Stimulated activated memory B cell treated with anti-CD40 and anti-IgM and Interleukin-4, amounts not matched to agents 10 μg/mL and 1 μg/mL and 100 μg/mL, for 72 hours (primary cell): ENCODE measurements around the gene MAGI2.
A peak's percentile ranks its signal among the peaks of the same experiment; 100 is the strongest.

Experiments
- ATAC-seq: fragments of 150-1000 bp; cut with Tn5 transposase; 2 replicates; pipeline ENCODE4 v1.10.0; 2021
- H3K27ac Mint-ChIP-seq: one replicate; pipeline ENCODE4 v1.8.0; 2022; ENCODE audit warnings: mild to moderate bottlenecking, mixed read lengths
- H3K27me3 Mint-ChIP-seq: one replicate; pipeline ENCODE4 v1.8.0; 2022; ENCODE audit warnings: mixed read lengths
- H3K36me3 Mint-ChIP-seq: one replicate; pipeline ENCODE4 v1.8.0; 2022; ENCODE audit warnings: mixed read lengths
- H3K4me1 Mint-ChIP-seq: one replicate; pipeline ENCODE4 v1.8.0; 2022; ENCODE audit warnings: mixed read lengths
- H3K4me3 Mint-ChIP-seq: one replicate; pipeline ENCODE4 v1.8.0; 2022; ENCODE audit warnings: mild to moderate bottlenecking, moderate library complexity, mixed read lengths
- H3K9me3 Mint-ChIP-seq: one replicate; pipeline ENCODE4 v1.8.0; 2022; ENCODE audit warnings: mixed read lengths

Gene MAGI2

DNA sequence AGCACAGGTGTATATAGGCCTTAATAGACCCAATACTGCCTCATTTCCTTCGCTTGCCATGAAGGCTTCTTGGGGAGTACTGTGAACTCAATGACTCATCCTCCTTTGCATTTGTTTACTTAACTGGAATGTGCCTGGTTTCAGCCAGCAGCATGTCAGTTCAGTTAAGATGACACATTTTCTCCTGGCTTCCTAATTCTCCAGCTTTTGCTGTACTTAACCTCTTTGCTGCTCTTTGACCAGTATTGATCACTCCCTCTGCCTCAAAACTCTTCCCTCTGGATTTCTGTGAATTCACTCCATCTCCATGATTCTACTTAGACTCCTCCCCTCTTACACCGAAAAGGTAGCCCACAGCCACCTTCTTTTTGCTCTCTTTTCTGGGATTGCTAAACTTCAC, 135.7 kb downstream of the MAGI2 start:
- Mint-ChIP-seq H3K27me3 (no peaks in the 10 kb centered on the region), H3K4me3 (no peak overlapping the region), H3K27ac (no peak overlapping the region), H3K9me3 (peaks cover 7% of the 10 kb centered on the region), H3K4me1 (no peaks in the 10 kb centered on the region), H3K36me3 (no peaks in the 10 kb centered on the region)
- ATAC-seq = no peak

DNA sequence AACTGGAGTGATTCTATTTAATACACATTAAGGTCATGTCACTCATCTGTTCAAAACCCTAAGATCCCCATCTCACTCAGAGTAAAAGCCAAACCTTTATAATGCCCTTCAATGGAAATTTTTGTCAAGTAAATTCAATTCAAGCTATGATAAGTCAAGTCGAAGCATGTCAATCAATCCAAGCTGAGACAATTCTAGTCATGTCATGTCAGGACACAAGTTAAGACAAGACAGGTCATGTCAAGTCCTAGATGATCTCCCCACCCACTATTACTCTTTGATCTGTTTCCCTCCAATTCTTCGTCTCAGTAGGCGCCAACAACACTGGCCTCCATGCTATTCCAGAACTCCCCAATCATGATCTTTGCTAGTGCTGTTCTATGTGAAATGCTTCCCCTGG, 141.4 kb downstream of the MAGI2 start:
- H3K9me3 Mint-ChIP-seq = peaks cover 3% of the 10 kb centered on the region
- no peaks in the 10 kb centered on the region for H3K4me1 Mint-ChIP-seq
- H3K36me3 Mint-ChIP-seq = no peaks in the 10 kb centered on the region
- H3K4me3 Mint-ChIP-seq = no peak overlapping the region
- no peak for ATAC-seq
- H3K27me3 Mint-ChIP-seq = no peaks in the 10 kb centered on the region
- H3K27ac Mint-ChIP-seq = no peak overlapping the region

DNA sequence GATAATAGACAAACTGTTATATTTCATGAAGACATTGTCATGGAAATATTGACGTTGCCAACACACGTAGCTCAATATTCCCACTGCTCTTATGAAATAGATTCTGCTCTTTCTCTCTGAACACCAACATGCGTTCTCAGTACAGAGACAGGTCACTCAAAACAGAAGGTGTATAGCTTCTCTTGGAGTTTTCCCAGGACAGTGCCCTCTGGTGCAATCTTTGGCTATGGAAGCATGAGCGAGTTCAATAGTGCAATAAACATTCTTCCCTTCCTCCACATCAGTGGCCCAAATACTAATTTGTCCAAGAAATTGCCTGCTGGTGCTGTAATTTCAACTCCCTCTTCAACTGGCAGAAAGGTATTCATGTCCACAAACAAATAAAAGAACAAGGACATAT, 145.3 kb downstream of the MAGI2 start:
- H3K27me3 Mint-ChIP-seq = no peaks in the 10 kb centered on the region

DNA sequence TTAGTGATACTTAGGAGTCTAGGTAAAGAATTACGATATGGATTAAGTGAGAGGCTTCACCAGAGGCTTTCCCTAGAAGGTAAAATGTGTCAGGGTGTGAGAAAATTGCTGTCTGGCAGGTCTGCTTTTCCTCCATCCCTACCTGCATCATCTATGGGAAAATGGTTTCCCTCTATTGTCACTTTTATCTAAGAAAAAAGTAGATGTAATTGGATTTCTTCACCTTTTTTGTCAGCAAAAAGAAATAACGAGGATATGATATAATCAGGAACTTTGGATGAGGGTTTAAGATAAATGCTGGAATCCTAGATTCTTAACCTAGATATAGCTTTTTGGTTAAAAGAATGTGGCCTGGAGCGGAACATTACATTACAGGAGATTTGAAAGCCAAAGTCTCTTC, 146.1 kb downstream of the MAGI2 start:
- H3K4me1 Mint-ChIP-seq = no peaks in the 10 kb centered on the region
- H3K27me3 Mint-ChIP-seq = no peaks in the 10 kb centered on the region
- no peaks in the 10 kb centered on the region for H3K9me3 Mint-ChIP-seq
- no peak for ATAC-seq
- H3K27ac Mint-ChIP-seq = no peak overlapping the region
- H3K36me3 Mint-ChIP-seq = no peaks in the 10 kb centered on the region
- H3K4me3 Mint-ChIP-seq = no peak overlapping the region

More for the DNA sequence above, 145.3 kb downstream of the MAGI2 start:
- Mint-ChIP-seq H3K4me3 (no peak overlapping the region), H3K9me3 (no peaks in the 10 kb centered on the region), H3K36me3 (no peaks in the 10 kb centered on the region), H3K4me1 (no peaks in the 10 kb centered on the region), H3K27ac (no peak overlapping the region)
- ATAC-seq = no peak

DNA sequence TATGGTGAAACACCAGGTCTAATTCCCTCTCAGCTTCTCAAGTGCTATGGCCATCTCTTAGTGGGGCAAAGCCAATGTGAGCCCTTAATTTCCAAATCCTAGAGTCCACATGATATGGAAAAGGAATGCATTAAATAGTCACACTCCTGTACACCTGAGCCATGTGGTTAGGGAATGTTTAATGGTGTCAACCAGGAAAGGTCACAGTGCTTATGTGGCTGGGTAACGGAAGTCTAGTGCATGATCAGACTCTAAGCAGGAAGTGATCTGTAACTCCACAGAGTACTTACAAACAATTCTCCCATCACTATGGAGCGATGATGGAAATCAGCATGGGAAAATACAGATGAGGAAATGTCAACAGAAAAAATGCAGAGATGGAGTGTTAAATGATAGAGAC, 148.8 kb downstream of the MAGI2 start:
- Mint-ChIP-seq H3K27ac (no peak overlapping the region), H3K9me3 (peaks cover 3% of the 10 kb centered on the region), H3K4me3 (no peak overlapping the region), H3K27me3 (no peaks in the 10 kb centered on the region), H3K4me1 (no peaks in the 10 kb centered on the region), H3K36me3 (no peaks in the 10 kb centered on the region)
- no peak for ATAC-seq

DNA sequence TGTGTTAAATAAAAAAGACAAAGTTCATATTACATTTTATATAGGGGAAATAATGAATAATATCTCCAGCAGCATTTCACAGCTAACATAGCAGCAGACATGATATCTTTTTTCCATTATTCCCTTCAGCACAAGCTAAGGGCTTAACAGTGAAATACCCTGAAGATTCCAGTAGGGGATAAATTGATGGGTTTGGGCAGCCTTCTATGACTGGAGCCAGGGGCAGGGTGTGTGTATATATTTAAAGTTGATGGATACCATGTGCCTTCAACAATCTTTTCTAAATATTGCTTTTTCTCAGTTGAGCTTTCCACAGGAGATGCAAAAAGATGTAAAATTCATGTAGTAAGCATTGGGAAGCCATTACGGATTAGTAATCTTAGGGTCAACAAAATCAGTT, 151.2 kb downstream of the MAGI2 start:
- no peak for ATAC-seq
- H3K36me3 Mint-ChIP-seq = no peaks in the 10 kb centered on the region
- H3K4me1 Mint-ChIP-seq = no peaks in the 10 kb centered on the region
- H3K9me3 Mint-ChIP-seq = peaks cover 7% of the 10 kb centered on the region
- no peaks in the 10 kb centered on the region for H3K27me3 Mint-ChIP-seq
- H3K27ac Mint-ChIP-seq = no peak overlapping the region
- no peak overlapping the region for H3K4me3 Mint-ChIP-seq

DNA sequence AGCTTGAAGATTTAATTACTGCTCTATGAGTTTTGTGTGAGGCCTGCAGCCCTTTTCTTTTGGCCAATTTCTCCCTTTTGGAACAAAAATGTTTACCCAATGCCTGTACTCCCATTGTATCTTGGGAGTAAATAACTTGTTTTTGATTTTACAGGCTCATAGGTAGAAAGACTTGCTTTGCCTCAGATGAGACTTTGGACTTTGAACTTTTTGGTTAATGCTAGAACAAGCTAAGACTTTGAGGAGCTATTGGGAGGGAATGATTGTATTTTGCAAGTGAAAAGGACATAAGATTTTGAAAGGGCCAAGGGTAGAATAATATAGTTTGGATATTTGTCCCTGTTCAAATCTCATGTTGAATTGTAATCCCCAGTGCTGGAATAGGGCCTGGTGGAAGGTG, 152.0 kb downstream of the MAGI2 start:
- H3K36me3 Mint-ChIP-seq = no peaks in the 10 kb centered on the region
- no peak for ATAC-seq

DNA sequence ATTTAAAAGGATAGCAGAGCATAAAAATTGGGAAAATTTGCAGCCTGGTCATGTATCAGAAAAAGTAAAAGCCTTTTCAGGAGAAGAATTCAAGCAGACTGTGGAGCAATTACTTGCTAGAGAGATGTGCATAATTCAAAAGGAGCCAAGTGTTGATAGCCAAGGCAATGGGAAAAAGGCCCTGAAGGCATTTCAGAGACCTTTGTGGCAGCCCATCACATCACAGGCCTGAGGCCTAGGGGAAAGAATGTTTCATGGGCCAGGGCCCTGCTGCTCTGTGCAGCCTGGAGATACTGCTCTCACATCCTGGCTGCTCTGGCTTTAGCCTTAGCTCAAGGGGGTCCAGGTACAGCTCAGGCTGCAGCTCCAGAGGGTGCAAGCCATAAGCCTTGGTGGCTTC, 152.9 kb downstream of the MAGI2 start:
- Mint-ChIP-seq H3K4me3 (no peak overlapping the region), H3K36me3 (no peaks in the 10 kb centered on the region), H3K27ac (no peak overlapping the region), H3K27me3 (no peaks in the 10 kb centered on the region), H3K9me3 (peaks cover 7% of the 10 kb centered on the region), H3K4me1 (no peaks in the 10 kb centered on the region)
- peak; percentile 24 for ATAC-seq

More for the DNA sequence above, 152.0 kb downstream of the MAGI2 start:
- Mint-ChIP-seq H3K4me3 (no peak overlapping the region), H3K27ac (no peak overlapping the region), H3K4me1 (no peaks in the 10 kb centered on the region), H3K27me3 (no peaks in the 10 kb centered on the region), H3K9me3 (peaks cover 7% of the 10 kb centered on the region)

DNA sequence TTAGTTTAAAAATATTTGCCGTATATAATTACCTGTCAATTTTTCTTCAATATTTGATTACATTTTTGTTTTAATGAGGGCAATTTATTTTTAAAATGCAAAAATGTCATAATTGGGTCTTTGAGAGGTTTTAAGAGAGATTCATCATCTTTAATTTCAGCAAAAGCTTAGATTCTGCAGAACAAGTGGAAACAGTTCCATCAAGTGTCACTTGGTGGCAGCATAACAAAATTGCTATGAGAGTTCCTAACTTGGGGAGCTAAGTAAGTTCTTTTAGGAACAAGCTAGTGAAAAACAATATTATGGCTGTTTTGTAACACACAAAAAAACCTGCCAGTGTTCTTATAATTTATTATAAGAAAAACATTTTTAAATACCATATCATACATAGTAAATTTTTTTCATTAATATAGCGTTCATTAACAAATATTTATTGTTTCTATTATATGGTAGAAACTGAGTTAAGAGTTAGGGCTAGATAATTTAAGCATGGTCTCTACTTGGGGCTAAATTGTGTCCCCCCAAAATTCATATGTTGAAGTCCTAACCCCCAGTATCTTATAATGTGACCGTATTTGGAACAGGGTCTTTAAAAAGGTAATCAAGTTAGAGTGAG, 155.2 kb downstream of the MAGI2 start:
- Mint-ChIP-seq H3K27ac (no peak overlapping the region), H3K4me1 (no peaks in the 10 kb centered on the region), H3K27me3 (no peaks in the 10 kb centered on the region), H3K4me3 (no peak overlapping the region), H3K36me3 (no peaks in the 10 kb centered on the region), H3K9me3 (peaks cover 7% of the 10 kb centered on the region)
- ATAC-seq = no peak

DNA sequence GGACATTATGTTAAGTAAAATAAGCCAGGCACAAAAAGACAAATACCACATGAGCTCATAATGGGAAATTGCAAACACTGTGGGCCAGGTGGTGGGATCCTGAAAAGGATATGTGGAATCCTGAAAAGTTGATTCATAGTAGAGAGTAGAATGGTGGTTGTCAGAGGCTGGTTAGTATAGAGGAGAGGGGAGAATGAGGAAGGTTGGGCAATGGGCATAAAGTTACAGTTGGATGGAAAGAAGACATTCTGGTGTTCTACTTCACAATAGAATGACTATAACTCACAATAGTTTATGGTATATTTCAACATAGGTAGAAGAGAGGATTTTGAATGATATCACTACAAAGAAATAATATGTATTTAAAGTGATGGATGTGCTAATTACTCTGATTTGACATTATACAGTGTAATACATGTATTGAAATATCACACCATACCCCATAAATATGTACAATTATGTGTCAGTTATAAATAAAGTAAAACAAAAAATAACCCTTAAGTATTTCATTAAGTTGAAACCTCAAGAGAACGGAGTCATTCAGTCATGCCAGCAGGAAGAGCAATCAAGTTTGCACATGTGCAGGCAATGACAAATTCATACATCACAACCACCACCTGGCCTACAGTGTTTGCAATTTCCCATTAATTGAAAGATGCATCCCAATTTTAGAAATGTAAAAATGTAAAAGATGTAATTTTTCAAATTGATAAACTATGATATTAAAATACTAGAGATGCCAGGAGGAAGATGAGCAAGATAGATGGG, 156.7 kb downstream of the MAGI2 start:
- no peaks in the 10 kb centered on the region for H3K4me1 Mint-ChIP-seq
- H3K4me3 Mint-ChIP-seq = no peak overlapping the region
- no peak for ATAC-seq

DNA sequence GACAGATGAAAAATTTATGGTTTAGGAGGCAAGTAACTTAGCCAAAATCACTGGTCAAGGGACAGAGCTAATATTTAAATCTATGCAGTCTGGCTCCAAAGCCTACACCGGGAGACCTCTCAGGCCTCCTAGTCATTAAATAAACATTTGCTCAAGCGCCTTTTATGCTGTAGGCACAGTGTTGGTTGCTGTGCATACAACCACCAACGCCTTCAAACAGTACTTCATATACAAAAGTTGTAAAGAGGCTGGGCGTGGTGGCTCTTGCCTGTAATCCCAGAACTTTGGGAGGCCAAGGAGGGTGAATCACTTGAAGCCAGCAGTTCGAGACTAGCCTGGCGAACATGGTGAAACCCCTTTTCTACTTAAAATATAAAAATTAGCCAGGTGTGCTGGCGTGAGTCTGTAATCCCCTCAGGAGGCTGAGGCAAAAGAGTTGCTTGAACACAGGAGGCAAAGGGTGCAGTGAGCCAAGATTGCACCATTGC, 159.8 kb downstream of the MAGI2 start:
- Mint-ChIP-seq H3K4me1 (no peaks in the 10 kb centered on the region), H3K27me3 (no peaks in the 10 kb centered on the region), H3K27ac (no peak overlapping the region), H3K9me3 (no peaks in the 10 kb centered on the region), H3K4me3 (no peak overlapping the region), H3K36me3 (no peaks in the 10 kb centered on the region)
- ATAC-seq = no peak

More for the DNA sequence above, 156.7 kb downstream of the MAGI2 start:
- no peaks in the 10 kb centered on the region for H3K27me3 Mint-ChIP-seq
- H3K27ac Mint-ChIP-seq = no peak overlapping the region
- no peaks in the 10 kb centered on the region for H3K36me3 Mint-ChIP-seq
- peaks cover 7% of the 10 kb centered on the region for H3K9me3 Mint-ChIP-seq

DNA sequence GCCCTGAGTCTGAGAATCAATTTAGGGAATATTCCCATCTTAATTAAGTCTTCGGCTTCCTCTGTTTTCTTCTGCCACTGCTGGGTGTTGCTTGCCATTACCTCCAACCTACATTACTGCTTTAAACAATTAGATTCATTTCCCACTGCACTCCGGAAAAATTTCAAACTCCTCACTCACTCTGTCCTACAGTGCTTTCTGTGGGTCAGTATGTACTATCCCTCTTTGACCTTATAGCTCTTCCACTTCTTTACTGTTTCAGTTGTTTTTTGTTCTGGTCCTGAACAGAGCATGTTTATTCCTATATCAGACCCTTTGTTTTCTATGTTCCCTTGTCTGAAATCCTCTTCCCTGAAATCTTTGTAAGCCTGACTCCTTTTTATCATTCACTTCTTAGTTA, 160.6 kb downstream of the MAGI2 start:
- ATAC-seq = no peak
- H3K27me3 Mint-ChIP-seq = no peaks in the 10 kb centered on the region
- no peak overlapping the region for H3K27ac Mint-ChIP-seq
- no peaks in the 10 kb centered on the region for H3K9me3 Mint-ChIP-seq
- no peaks in the 10 kb centered on the region for H3K36me3 Mint-ChIP-seq
- H3K4me1 Mint-ChIP-seq = no peaks in the 10 kb centered on the region
- H3K4me3 Mint-ChIP-seq = no peak overlapping the region

DNA sequence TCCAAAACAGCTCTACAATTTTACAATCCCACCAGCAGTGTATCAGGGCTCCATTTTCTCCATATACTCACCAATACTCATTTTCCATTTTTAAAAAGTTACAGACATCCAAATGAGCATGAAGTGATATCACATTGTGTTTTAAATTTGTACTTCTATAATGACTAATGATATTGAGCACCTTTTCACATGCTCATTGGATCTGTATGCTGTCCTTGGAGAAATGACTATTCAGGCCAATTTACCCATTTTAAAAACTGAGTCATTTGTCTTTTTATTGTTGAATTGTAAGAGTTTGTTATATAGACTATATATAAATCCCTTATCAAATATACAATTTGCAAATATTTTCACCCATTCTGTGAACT, 162.0 kb downstream of the MAGI2 start:
- Mint-ChIP-seq H3K9me3 (no peaks in the 10 kb centered on the region), H3K36me3 (no peaks in the 10 kb centered on the region), H3K27me3 (no peaks in the 10 kb centered on the region), H3K27ac (no peak overlapping the region), H3K4me3 (no peak overlapping the region), H3K4me1 (no peaks in the 10 kb centered on the region)
- no peak for ATAC-seq

DNA sequence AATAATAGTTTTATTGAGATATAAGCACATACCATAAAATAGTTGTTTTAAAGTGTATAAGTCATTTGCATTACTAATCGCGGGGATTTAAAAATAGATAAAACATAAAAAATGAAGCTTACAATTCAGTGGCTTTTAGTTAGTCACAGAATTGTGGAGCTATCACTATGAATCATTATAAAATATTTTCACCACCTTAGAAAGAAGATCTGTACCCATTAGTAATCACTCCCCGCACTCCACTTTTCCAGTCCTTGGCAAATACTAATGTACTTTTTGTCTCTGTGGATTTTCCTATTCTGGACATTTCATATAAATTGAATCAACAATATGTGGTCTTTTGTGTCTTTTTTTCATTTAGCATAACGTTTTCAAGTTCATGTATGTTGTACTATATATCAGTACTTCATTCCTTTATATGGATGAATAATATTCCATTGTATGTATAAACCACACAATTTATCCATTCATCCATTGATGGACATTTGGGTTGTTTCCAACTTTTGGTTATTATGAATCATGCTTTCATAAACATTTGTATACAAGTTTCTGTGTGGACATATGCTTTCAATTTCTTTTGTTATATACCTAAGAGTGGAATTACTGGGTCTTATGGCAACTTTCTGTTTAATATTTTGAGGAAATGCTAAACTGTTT, 162.5 kb downstream of the MAGI2 start:
- Mint-ChIP-seq H3K27me3 (no peaks in the 10 kb centered on the region), H3K27ac (no peak overlapping the region), H3K4me1 (no peaks in the 10 kb centered on the region), H3K4me3 (no peak overlapping the region), H3K9me3 (no peaks in the 10 kb centered on the region), H3K36me3 (no peaks in the 10 kb centered on the region)
- no peak for ATAC-seq

DNA sequence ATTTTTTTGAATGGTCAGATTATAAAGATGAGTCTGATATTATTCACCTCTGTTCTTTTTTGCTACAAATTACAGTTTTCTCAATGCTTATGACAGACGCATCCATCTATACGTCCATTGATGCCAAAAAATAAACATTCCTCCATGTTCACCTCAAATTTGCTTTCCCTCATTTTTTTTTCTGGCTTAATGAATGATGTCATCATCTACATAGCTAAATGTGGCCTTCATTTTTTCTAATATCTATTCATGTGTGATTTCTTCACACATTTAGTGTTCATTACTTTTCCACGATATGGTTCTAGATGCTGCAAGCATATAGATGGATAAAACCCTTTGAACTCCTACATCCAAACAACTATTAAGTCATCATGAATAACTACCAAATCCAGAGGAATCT, 163.1 kb downstream of the MAGI2 start:
- H3K27me3 Mint-ChIP-seq = no peaks in the 10 kb centered on the region
- H3K36me3 Mint-ChIP-seq = no peaks in the 10 kb centered on the region
- no peaks in the 10 kb centered on the region for H3K4me1 Mint-ChIP-seq
- no peak overlapping the region for H3K4me3 Mint-ChIP-seq
- ATAC-seq = no peak
- no peak overlapping the region for H3K27ac Mint-ChIP-seq
- no peaks in the 10 kb centered on the region for H3K9me3 Mint-ChIP-seq

DNA sequence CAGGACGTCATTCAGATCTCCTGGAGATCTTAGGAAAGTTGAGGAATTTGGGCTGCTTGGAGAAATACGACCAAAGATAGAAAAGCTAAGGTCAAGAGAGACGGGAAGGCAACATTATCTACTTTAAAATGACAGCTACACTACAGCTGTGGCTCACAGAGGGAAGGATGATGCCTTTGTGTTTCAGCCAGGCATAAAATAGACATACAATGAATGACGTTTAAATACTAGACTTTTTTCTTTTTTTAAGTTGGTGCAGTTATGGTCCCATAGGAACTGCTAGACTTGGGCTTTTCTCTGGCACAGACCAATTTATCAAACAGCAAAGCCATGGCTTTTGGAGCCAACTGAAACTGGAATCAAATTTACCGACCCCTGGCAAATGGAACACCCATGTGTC, 164.8 kb downstream of the MAGI2 start:
- H3K9me3 Mint-ChIP-seq = no peaks in the 10 kb centered on the region
- no peaks in the 10 kb centered on the region for H3K27me3 Mint-ChIP-seq
- H3K27ac Mint-ChIP-seq = no peak overlapping the region
- no peak for ATAC-seq
- H3K4me1 Mint-ChIP-seq = no peaks in the 10 kb centered on the region
- no peaks in the 10 kb centered on the region for H3K36me3 Mint-ChIP-seq
- no peak overlapping the region for H3K4me3 Mint-ChIP-seq
